ENCODE measurements around the gene DPYD.

DPYD gene

DNA sequence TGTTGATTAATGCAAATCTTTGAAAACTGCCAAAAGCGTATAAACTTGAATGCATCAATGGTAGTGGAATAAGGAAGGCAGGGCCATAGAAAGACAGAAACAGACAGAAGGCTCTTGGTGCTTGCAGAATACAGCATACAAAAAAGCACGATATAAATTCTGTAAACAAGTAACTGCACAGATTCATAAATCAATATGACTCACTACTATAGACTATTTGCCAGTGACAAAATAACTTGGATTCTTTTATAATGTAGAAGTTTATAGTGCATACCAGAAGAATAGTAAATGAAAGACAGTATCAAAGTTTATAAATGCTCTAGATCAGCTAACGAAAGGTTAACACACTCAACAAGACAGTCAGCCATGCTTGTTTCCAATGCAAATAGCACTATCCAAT lies 849.7 kb downstream of the DPYD start:
- Histone ChIP-seq H3K27ac (ENCODE audit: low read depth, low read length) (no peak overlapping the region), H3K27me3 (ENCODE audit: insufficient read depth, low read length) (no peaks in the 10 kb centered on the region), H3K4me3 (ENCODE audit: low read length) (no peak overlapping the region), H3K36me3 (ENCODE audit: insufficient read depth, low read length) (no peaks in the 10 kb centered on the region), H3K9me3 (ENCODE audit: insufficient read depth, low read depth, low read length) (peaks cover 4% of the 10 kb centered on the region; the same call in 1 of the 2 replicates), H3K9ac (ENCODE audit: low read depth, low read length) (no peak overlapping the region), H3K4me1 (ENCODE audit: insufficient read depth, low read length) (no peaks in the 10 kb centered on the region)
- WGBS = 98% methylated on average over 3 of the region's 3 CpGs

GRCh38 chr1:97070376-97070775 lies 850.5 kb downstream of the DPYD start:
- no peaks in the 10 kb centered on the region for H3K36me3 ChIP-seq (ENCODE audit: insufficient read depth, low read length)
- no peaks in the 10 kb centered on the region for H3K27me3 ChIP-seq (ENCODE audit: insufficient read depth, low read length)
- WGBS = 100% methylated on average over 2 of the region's 4 CpGs
- H3K9me3 ChIP-seq (ENCODE audit: insufficient read depth, low read depth, low read length) = peaks cover 6% of the 10 kb centered on the region; the same call in 1 of the 2 replicates
- H3K4me3 ChIP-seq (ENCODE audit: low read length) = no peak overlapping the region
- H3K4me1 ChIP-seq (ENCODE audit: insufficient read depth, low read length) = no peaks in the 10 kb centered on the region
- H3K27ac ChIP-seq (ENCODE audit: low read depth, low read length) = no peak overlapping the region
- no peak overlapping the region for H3K9ac ChIP-seq (ENCODE audit: low read depth, low read length)

DNA sequence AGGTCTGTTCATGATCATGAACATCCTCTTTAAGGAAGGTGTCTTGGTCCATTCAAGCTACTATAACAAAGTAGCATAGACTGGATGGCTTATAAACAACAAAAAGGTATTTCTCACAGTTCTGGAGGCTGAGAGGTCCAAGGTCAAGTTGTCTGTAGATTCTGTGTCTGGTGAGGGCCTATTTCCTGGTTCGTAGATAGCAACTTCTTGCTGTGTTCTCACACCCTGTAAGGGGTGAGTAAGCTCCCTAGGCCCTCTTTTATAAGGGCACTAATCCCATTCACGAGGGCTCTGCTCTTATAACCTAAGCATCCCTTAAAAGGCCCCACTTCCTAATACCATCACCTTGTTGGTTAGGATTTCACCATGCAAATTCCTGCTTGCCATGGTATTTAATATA lies 851.5 kb downstream of the DPYD start:
- Histone ChIP-seq H3K36me3 (ENCODE audit: insufficient read depth, low read length) (no peaks in the 10 kb centered on the region), H3K9ac (ENCODE audit: low read depth, low read length) (no peak overlapping the region), H3K27ac (ENCODE audit: low read depth, low read length) (no peak overlapping the region), H3K9me3 (ENCODE audit: insufficient read depth, low read depth, low read length) (peaks cover 6% of the 10 kb centered on the region; the same call in 1 of the 2 replicates), H3K4me3 (ENCODE audit: low read length) (no peak overlapping the region), H3K4me1 (ENCODE audit: insufficient read depth, low read length) (no peaks in the 10 kb centered on the region), H3K27me3 (ENCODE audit: insufficient read depth, low read length) (no peaks in the 10 kb centered on the region)
- 82% methylated on average over 2 of the region's 2 CpGs for WGBS

- H3K4me3 ChIP-seq (ENCODE audit: low read length) = no peak overlapping the region
- H3K27ac ChIP-seq (ENCODE audit: low read depth, low read length) = no peak overlapping the region
- no peaks in the 10 kb centered on the region for H3K36me3 ChIP-seq (ENCODE audit: insufficient read depth, low read length)
- H3K27me3 ChIP-seq (ENCODE audit: insufficient read depth, low read length) = no peaks in the 10 kb centered on the region
- H3K4me1 ChIP-seq (ENCODE audit: insufficient read depth, low read length) = no peaks in the 10 kb centered on the region
- H3K9ac ChIP-seq (ENCODE audit: low read depth, low read length) = no peak overlapping the region
- peaks cover 13% of the 10 kb centered on the region for H3K9me3 ChIP-seq (ENCODE audit: insufficient read depth, low read depth, low read length)
These were observed 854.0 kb downstream of the DPYD start for GRCh38 chr1:97066860-97067259.

GRCh38 chr1:97063532-97063931 lies 857.3 kb downstream of the DPYD start:
- no peaks in the 10 kb centered on the region for H3K36me3 ChIP-seq (ENCODE audit: insufficient read depth, low read length)

DNA sequence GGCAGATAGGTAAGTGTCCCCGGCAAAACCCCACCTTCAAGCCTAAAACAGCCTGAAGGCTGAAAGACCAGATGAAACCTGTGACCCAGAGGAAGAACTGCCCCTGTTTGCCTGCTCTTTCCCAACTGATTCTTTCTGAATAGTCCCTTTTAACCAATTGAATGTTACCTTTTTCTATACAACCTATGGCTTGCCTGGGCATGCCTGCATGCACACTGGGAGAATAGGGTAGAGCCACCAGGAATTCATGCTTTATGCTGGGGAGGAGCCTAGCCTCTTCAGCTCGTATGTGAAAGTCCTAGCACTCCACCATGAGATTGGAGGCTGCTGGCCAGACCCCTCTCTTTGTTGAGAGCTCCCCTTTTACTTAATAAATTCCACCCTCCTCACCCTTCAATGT lies 859.2 kb downstream of the DPYD start:
- peaks cover 54% of the 10 kb centered on the region for H3K9me3 ChIP-seq (ENCODE audit: insufficient read depth, low read depth, low read length)

More at GRCh38 chr1:97063532-97063931, 857.3 kb downstream of the DPYD start:
- no peaks in the 10 kb centered on the region for H3K4me1 ChIP-seq (ENCODE audit: insufficient read depth, low read length)
- no peaks in the 10 kb centered on the region for H3K27me3 ChIP-seq (ENCODE audit: insufficient read depth, low read length)
- no peak overlapping the region for H3K27ac ChIP-seq (ENCODE audit: low read depth, low read length)
- peaks cover 36% of the 10 kb centered on the region for H3K9me3 ChIP-seq (ENCODE audit: insufficient read depth, low read depth, low read length)
- H3K4me3 ChIP-seq (ENCODE audit: low read length) = no peak overlapping the region
- H3K9ac ChIP-seq (ENCODE audit: low read depth, low read length) = no peak overlapping the region

DNA sequence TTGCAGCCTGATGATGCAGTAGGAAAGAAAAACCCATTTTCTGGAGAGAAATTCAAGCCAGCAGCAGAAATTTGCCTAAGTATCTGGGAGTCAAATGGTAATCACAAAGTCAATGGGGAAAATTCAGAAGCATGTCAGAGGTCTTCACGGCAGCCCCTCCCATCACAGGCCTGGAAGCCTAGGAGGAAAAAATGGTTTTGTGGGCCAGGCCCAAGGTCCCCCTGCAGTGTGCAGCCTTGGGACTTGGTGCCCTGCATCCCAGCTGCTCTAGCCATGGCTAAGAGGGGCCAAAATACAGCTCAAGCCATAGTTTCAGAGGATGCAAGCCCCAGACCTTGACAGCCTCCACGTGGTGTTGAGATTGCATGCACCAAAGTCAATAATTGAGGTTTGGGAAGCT lies 864.4 kb downstream of the DPYD start:
- H3K4me1 ChIP-seq (ENCODE audit: insufficient read depth, low read length) = peaks cover 13% of the 10 kb centered on the region
- H3K27me3 ChIP-seq (ENCODE audit: insufficient read depth, low read length) = no peaks in the 10 kb centered on the region
- H3K9me3 ChIP-seq (ENCODE audit: insufficient read depth, low read depth, low read length) = peaks cover 50% of the 10 kb centered on the region
- 92% methylated on average over 2 of the region's 2 CpGs for WGBS
- H3K36me3 ChIP-seq (ENCODE audit: insufficient read depth, low read length) = no peaks in the 10 kb centered on the region
- H3K9ac ChIP-seq (ENCODE audit: low read depth, low read length) = no peak overlapping the region
- no peak overlapping the region for H3K27ac ChIP-seq (ENCODE audit: low read depth, low read length)
- no peak overlapping the region for H3K4me3 ChIP-seq (ENCODE audit: low read length)

More for the DNA sequence above, 859.2 kb downstream of the DPYD start:
- Histone ChIP-seq H3K4me3 (ENCODE audit: low read length) (no peak overlapping the region), H3K9ac (ENCODE audit: low read depth, low read length) (no peak overlapping the region), H3K27ac (ENCODE audit: low read depth, low read length) (no peak overlapping the region), H3K4me1 (ENCODE audit: insufficient read depth, low read length) (no peaks in the 10 kb centered on the region), H3K27me3 (ENCODE audit: insufficient read depth, low read length) (no peaks in the 10 kb centered on the region), H3K36me3 (ENCODE audit: insufficient read depth, low read length) (no peaks in the 10 kb centered on the region)
- WGBS = 94% methylated on average over 2 of the region's 2 CpGs

- no peak overlapping the region for H3K4me3 ChIP-seq (ENCODE audit: low read length)
- no peak overlapping the region for H3K27ac ChIP-seq (ENCODE audit: low read depth, low read length)
- H3K4me1 ChIP-seq (ENCODE audit: insufficient read depth, low read length) = peaks cover 16% of the 10 kb centered on the region
- H3K27me3 ChIP-seq (ENCODE audit: insufficient read depth, low read length) = no peaks in the 10 kb centered on the region
- 96% methylated on average over 2 of the region's 2 CpGs for WGBS
- no peaks in the 10 kb centered on the region for H3K36me3 ChIP-seq (ENCODE audit: insufficient read depth, low read length)
- no peak overlapping the region for H3K9ac ChIP-seq (ENCODE audit: low read depth, low read length)
- peaks cover 30% of the 10 kb centered on the region for H3K9me3 ChIP-seq (ENCODE audit: insufficient read depth, low read depth, low read length)
These were observed 867.6 kb downstream of the DPYD start for GRCh38 chr1:97053268-97053667.

DNA sequence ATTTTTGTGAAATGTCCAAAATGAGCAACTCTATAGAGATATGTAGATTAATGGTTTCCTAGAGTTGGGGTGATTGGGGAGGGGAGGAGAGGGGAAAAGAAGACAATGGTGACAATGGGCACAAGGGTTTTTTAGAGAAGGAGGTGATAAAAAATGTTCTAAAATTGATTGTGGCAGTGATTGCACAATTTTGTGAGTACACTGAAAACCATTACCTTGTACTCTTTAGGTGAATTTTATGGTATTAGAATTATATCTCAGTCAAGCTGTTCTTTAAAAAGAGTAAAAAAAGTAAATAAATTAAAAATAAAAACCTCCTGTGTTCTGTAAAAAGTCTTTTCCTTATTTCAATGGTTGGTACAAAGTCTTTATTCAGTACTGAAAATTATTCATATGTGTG lies 869.0 kb downstream of the DPYD start:
- Histone ChIP-seq H3K9ac (ENCODE audit: low read depth, low read length) (no peak overlapping the region), H3K4me1 (ENCODE audit: insufficient read depth, low read length) (peaks cover 16% of the 10 kb centered on the region), H3K27ac (ENCODE audit: low read depth, low read length) (no peak overlapping the region), H3K9me3 (ENCODE audit: insufficient read depth, low read depth, low read length) (peaks cover 16% of the 10 kb centered on the region), H3K4me3 (ENCODE audit: low read length) (no peak overlapping the region), H3K27me3 (ENCODE audit: insufficient read depth, low read length) (no peaks in the 10 kb centered on the region), H3K36me3 (ENCODE audit: insufficient read depth, low read length) (no peaks in the 10 kb centered on the region)

- H3K27me3 ChIP-seq (ENCODE audit: insufficient read depth, low read length) = no peaks in the 10 kb centered on the region
- no peak overlapping the region for H3K27ac ChIP-seq (ENCODE audit: low read depth, low read length)
- H3K9ac ChIP-seq (ENCODE audit: low read depth, low read length) = no peak overlapping the region
- peaks cover 4% of the 10 kb centered on the region; the same call in 1 of the 2 replicates for H3K9me3 ChIP-seq (ENCODE audit: insufficient read depth, low read depth, low read length)
- H3K36me3 ChIP-seq (ENCODE audit: insufficient read depth, low read length) = no peaks in the 10 kb centered on the region
- peaks cover 16% of the 10 kb centered on the region for H3K4me1 ChIP-seq (ENCODE audit: insufficient read depth, low read length)
- H3K4me3 ChIP-seq (ENCODE audit: low read length) = no peak overlapping the region
- WGBS = 89% methylated on average over 1 of the region's 1 CpG
These were observed 870.3 kb downstream of the DPYD start for GRCh38 chr1:97050506-97050905.

DNA sequence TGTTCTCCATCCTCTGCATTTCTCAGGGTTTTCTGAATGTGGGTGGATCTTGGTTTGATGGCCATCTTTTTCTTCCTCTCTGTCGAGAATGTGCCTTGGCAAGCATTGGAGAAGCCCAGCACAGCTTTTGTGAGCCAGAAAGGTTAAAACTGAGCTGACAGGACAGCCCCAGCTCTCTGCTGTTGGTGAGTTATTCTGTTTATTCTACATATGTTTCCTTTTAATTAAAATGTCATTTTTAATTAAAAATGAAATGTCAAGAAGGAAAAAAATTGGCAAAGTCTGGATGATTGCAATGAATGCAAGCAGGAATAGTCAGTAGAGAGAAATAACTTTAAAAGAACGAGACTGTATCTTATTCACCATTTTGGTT lies 873.4 kb downstream of the DPYD start:
- peaks cover 6% of the 10 kb centered on the region; the same call in 1 of the 2 replicates for H3K4me1 ChIP-seq (ENCODE audit: insufficient read depth, low read length)
- no peak overlapping the region for H3K27ac ChIP-seq (ENCODE audit: low read depth, low read length)
- no peak overlapping the region for H3K4me3 ChIP-seq (ENCODE audit: low read length)
- WGBS = 100% methylated on average over 2 of the region's 2 CpGs
- no peaks in the 10 kb centered on the region for H3K9me3 ChIP-seq (ENCODE audit: insufficient read depth, low read depth, low read length)
- H3K36me3 ChIP-seq (ENCODE audit: insufficient read depth, low read length) = no peaks in the 10 kb centered on the region
- no peaks in the 10 kb centered on the region for H3K27me3 ChIP-seq (ENCODE audit: insufficient read depth, low read length)
- H3K9ac ChIP-seq (ENCODE audit: low read depth, low read length) = no peak overlapping the region

DNA sequence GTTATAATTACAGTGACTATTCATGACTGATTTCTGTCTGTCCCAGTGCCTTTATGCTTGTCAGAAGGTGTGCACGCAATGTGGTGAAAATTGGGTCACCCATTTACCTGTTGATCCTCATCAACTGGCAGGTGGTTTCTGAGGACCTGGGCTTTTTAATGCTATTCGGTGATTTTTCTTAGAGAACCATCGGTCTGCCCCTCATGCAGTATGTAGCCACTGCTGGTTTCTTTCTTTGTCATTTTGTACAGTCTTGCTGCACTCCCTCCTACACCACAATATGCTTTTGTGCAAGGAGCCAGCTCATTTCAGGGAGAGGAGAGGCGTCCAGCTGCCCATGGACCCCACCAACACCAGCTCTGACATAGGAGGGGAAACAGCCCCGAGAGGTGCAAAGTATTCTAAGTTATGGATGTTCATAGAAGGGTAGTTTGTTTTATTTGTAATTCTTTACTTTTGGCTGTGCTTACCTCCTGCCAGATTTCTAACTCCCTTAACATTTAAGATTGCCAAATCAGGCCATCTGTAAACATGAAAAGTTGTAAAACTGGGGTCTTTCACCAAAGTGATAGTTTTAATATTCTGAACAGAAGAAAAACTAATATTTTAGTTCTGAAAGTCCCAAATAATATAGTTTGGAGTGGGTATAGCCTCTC lies 873.9 kb downstream of the DPYD start:
- Histone ChIP-seq H3K4me1 (ENCODE audit: insufficient read depth, low read length) (0 out of 2 replicates have a peak, but pooled peaks cover 3% of the 10 kb centered on the region), H3K9ac (ENCODE audit: low read depth, low read length) (no peak overlapping the region), H3K36me3 (ENCODE audit: insufficient read depth, low read length) (no peaks in the 10 kb centered on the region), H3K27me3 (ENCODE audit: insufficient read depth, low read length) (no peaks in the 10 kb centered on the region), H3K27ac (ENCODE audit: low read depth, low read length) (no peak overlapping the region), H3K9me3 (ENCODE audit: insufficient read depth, low read depth, low read length) (no peaks in the 10 kb centered on the region), H3K4me3 (ENCODE audit: low read length) (no peak overlapping the region)
- 95% methylated on average over 4 of the region's 5 CpGs for WGBS
